GM23338 (cell line): Measurements from ENCODE around the gene ZCCHC8.

Experiments
- CREB1 ChIP-seq: fragments of 250-450 bp; sonication (Bioruptor Pico); IDR thresholded peaks from 2 replicates; pipeline ENCODE4 v1.5.0; 2020; ENCODE audit warnings: low read depth, mild to moderate bottlenecking, moderate library complexity
- CTCF ChIP-seq, 2 experiments: fragments of 200-600 bp in 1 of 2; sonication (generic) in 1 of 2; conservative IDR thresholded peaks; 2 replicates each; pipeline versions ENCODE4 v1.5.1 to v1.6.1; 2016 to 2017; ENCODE audit warnings: antibody characterized with exemption in 2 of 2, low read depth in 2 of 2, mild to moderate bottlenecking in 2 of 2, moderate library complexity in 1 of 2
- EZH2 ChIP-seq: fragments of 200-600 bp; sonication (generic); IDR thresholded peaks from one replicate; pipeline ENCODE4 v1.8.0; 2017; ENCODE audit warnings: antibody characterized with exemption, mild to moderate bottlenecking, low read depth; ENCODE audit not compliant: unreplicated experiment
- EZH2phosphoT487 ChIP-seq: fragments of 200-600 bp; sonication (generic); IDR thresholded peaks from one replicate; pipeline ENCODE4 v1.8.1; 2018; ENCODE audit warnings: antibody characterized with exemption; ENCODE audit not compliant: unreplicated experiment
- JUNB ChIP-seq: IDR thresholded peaks from one replicate; pipeline ENCODE4 v1.6.1; 2016; ENCODE audit warnings: antibody characterized with exemption; ENCODE audit not compliant: unreplicated experiment
- NANOG ChIP-seq: IDR thresholded peaks from 2 replicates; pipeline ENCODE4 v1.6.1; 2016; ENCODE audit warnings: antibody characterized with exemption, borderline replicate concordance
- POLR2AphosphoS5 ChIP-seq: IDR thresholded peaks from 2 replicates; pipeline ENCODE4 v1.6.1; 2016; ENCODE audit warnings: antibody characterized with exemption, low read depth
- ZNF114 ChIP-seq: fragments of 250-450 bp; sonication (Bioruptor Pico); IDR thresholded peaks from 2 replicates; pipeline ENCODE4 v1.5.0; 2020; ENCODE audit warnings: mild to moderate bottlenecking, moderate library complexity
- ZNF331 ChIP-seq: fragments of 250-450 bp; sonication (Bioruptor Pico); IDR thresholded peaks from 2 replicates; pipeline ENCODE4 v1.5.0; 2020; ENCODE audit warnings: low read depth, mild to moderate bottlenecking, moderate library complexity
- TF ChIP-seq, protein P1 (sequence below): IDR thresholded peaks from one replicate; pipeline ENCODE4 v1.6.1; 2018; ENCODE audit warnings: antibody characterized with exemption; ENCODE audit not compliant: unreplicated experiment
- TF ChIP-seq, protein P2 (sequence below): fragments of 250-450 bp; sonication (Bioruptor Pico); IDR thresholded peaks from 2 replicates; pipeline ENCODE4 v1.5.0; 2020; ENCODE audit warnings: mild to moderate bottlenecking, moderate library complexity

DNA sequence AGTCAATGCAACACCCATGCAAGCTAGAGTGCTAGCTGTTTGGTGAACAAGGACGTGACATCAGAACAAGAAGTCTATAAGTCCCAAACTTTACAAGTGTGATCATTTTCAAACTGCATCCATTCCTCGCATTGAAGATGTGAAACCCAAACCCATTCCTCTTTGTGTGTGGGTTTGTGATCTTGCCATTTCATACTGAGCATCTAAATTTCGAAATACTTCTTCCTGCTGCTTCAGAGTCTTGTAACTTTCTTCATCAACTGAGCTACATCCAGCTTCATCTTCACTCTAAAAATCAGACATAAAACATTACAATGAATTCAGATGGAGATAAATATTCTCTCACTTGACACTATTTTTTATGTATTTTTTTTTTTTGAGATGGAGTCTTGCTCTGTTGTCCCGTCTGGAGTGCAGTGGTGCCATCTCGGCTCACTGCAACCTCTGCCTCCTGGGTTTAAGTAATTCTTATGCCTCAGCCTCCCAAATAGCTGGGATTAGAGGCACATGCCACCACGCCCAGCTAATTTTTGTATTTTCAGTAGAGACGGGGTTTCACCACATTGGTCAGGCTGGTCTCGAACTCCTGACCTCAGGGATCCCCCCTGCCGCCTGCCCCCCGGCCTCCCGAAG is 4.8 kb upstream of the ZCCHC8 start:
- TF ChIP-seq CTCF (conservative IDR thresholded peaks at IDR 0.05; ENCODE audit: low read depth in 2 of 2), result no peak
- TF ChIP-seq EZH2, result no peak
- no peak for TF ChIP-seq ZNF331 (CRISPR knock-in tag)
- TF ChIP-seq EZH2phosphoT487, result no peak
- no peak for TF ChIP-seq POLR2AphosphoS5
- TF ChIP-seq, protein P1, sequence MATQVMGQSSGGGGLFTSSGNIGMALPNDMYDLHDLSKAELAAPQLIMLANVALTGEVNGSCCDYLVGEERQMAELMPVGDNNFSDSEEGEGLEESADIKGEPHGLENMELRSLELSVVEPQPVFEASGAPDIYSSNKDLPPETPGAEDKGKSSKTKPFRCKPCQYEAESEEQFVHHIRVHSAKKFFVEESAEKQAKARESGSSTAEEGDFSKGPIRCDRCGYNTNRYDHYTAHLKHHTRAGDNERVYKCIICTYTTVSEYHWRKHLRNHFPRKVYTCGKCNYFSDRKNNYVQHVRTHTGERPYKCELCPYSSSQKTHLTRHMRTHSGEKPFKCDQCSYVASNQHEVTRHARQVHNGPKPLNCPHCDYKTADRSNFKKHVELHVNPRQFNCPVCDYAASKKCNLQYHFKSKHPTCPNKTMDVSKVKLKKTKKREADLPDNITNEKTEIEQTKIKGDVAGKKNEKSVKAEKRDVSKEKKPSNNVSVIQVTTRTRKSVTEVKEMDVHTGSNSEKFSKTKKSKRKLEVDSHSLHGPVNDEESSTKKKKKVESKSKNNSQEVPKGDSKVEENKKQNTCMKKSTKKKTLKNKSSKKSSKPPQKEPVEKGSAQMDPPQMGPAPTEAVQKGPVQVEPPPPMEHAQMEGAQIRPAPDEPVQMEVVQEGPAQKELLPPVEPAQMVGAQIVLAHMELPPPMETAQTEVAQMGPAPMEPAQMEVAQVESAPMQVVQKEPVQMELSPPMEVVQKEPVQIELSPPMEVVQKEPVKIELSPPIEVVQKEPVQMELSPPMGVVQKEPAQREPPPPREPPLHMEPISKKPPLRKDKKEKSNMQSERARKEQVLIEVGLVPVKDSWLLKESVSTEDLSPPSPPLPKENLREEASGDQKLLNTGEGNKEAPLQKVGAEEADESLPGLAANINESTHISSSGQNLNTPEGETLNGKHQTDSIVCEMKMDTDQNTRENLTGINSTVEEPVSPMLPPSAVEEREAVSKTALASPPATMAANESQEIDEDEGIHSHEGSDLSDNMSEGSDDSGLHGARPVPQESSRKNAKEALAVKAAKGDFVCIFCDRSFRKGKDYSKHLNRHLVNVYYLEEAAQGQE, result no peak
- no peak for TF ChIP-seq CREB1
- TF ChIP-seq, protein P2, sequence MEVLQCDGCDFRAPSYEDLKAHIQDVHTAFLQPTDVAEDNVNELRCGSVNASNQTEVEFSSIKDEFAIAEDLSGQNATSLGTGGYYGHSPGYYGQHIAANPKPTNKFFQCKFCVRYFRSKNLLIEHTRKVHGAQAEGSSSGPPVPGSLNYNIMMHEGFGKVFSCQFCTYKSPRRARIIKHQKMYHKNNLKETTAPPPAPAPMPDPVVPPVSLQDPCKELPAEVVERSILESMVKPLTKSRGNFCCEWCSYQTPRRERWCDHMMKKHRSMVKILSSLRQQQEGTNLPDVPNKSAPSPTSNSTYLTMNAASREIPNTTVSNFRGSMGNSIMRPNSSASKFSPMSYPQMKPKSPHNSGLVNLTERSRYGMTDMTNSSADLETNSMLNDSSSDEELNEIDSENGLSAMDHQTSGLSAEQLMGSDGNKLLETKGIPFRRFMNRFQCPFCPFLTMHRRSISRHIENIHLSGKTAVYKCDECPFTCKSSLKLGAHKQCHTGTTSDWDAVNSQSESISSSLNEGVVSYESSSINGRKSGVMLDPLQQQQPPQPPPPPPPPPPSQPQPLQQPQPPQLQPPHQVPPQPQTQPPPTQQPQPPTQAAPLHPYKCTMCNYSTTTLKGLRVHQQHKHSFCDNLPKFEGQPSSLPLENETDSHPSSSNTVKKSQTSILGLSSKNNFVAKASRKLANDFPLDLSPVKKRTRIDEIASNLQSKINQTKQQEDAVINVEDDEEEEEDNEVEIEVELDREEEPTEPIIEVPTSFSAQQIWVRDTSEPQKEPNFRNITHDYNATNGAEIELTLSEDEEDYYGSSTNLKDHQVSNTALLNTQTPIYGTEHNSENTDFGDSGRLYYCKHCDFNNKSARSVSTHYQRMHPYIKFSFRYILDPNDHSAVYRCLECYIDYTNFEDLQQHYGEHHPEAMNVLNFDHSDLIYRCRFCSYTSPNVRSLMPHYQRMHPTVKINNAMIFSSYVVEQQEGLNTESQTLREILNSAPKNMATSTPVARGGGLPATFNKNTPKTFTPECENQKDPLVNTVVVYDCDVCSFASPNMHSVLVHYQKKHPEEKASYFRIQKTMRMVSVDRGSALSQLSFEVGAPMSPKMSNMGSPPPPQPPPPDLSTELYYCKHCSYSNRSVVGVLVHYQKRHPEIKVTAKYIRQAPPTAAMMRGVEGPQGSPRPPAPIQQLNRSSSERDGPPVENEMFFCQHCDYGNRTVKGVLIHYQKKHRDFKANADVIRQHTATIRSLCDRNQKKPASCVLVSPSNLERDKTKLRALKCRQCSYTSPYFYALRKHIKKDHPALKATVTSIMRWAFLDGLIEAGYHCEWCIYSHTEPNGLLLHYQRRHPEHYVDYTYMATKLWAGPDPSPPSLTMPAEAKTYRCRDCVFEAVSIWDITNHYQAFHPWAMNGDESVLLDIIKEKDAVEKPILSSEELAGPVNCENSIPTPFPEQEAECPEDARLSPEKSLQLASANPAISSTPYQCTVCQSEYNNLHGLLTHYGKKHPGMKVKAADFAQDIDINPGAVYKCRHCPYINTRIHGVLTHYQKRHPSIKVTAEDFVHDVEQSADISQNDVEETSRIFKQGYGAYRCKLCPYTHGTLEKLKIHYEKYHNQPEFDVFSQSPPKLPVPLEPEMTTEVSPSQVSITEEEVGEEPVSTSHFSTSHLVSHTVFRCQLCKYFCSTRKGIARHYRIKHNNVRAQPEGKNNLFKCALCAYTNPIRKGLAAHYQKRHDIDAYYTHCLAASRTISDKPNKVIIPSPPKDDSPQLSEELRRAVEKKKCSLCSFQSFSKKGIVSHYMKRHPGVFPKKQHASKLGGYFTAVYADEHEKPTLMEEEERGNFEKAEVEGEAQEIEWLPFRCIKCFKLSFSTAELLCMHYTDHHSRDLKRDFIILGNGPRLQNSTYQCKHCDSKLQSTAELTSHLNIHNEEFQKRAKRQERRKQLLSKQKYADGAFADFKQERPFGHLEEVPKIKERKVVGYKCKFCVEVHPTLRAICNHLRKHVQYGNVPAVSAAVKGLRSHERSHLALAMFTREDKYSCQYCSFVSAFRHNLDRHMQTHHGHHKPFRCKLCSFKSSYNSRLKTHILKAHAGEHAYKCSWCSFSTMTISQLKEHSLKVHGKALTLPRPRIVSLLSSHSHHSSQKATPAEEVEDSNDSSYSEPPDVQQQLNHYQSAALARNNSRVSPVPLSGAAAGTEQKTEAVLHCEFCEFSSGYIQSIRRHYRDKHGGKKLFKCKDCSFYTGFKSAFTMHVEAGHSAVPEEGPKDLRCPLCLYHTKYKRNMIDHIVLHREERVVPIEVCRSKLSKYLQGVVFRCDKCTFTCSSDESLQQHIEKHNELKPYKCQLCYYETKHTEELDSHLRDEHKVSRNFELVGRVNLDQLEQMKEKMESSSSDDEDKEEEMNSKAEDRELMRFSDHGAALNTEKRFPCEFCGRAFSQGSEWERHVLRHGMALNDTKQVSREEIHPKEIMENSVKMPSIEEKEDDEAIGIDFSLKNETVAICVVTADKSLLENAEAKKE (CRISPR knock-in tag), result no peak
- TF ChIP-seq JUNB, result no peak
- no peak for TF ChIP-seq NANOG
- TF ChIP-seq ZNF114, result no peak
